Measurements from ENCODE around the gene POU6F1. TPM values are rescaled to one million over a fixed set of nuclear protein-coding genes. Genes with fewer than 3 reads are reported as not detected.

The POU6F1 gene
- total RNA-seq, 3 donors from 2014 or later (not counting 1 experiment from before 2014, with no cell fraction given): 5.7 to 6.6 (median 6.0) TPM

DNA sequence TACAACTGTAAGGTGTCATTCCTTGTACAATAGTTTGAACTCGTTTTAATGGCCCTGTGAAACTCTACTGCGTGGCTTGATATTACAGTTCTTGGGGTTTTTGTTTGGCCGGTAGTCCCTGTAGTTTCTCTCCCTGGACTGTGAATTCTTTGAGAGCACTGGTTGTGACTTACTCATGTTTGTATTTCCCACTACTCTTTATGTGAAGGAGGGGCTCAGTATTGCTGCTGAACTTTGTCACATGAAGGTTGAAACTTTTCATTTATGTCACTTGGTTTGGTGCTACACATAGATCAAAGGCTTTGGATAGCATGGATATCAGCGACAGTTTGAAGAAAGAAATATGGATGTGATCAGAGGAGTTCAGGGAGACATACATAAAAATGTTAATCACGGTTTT is 1.5 kb upstream of the POU6F1 start:
- no peak for TF ChIP-seq CTCF (IDR thresholded peaks at IDR 0.05)
- Mint-ChIP-seq H3K27me3 (ENCODE audit: low read depth in 2 of 2) (peaks cover 0 to 3% of the 10 kb centered on the region in 2 donors), H3K4me3 (peak overlapping the region; percentile 91), H3K36me3 (no peaks in the 10 kb centered on the region), H3K4me1 (peaks cover 6 to 7% of the 10 kb centered on the region in 2 donors), H3K9me3 (no peaks in the 10 kb centered on the region), H3K27ac (no peak overlapping the region)
- WGBS (ENCODE audit: insufficient coverage): 85% methylated on average over 5 of the region's 5 CpGs
- H3K9me3 ChIP-seq (ENCODE audit: control insufficient read depth, insufficient read depth, low read length): no peaks in the 10 kb centered on the region
- H3K27ac ChIP-seq (ENCODE audit: low read length): no peak overlapping the region
- no peaks in the 10 kb centered on the region for H3K27me3 ChIP-seq (ENCODE audit: control insufficient read depth, insufficient read depth, low read length)
- no peak overlapping the region for H3K4me3 ChIP-seq (ENCODE audit: low read length)
- no peaks in the 10 kb centered on the region for H3K36me3 ChIP-seq (ENCODE audit: control insufficient read depth, insufficient read depth, low read length)
- peaks cover 15% of the 10 kb centered on the region for H3K4me1 ChIP-seq (ENCODE audit: control insufficient read depth, insufficient read depth, low read length)
- intact Hi-C loops (cut with micrococcal nuclease): no loop called here
- ATAC-seq (no peak), DNase-seq (no peak)

DNA sequence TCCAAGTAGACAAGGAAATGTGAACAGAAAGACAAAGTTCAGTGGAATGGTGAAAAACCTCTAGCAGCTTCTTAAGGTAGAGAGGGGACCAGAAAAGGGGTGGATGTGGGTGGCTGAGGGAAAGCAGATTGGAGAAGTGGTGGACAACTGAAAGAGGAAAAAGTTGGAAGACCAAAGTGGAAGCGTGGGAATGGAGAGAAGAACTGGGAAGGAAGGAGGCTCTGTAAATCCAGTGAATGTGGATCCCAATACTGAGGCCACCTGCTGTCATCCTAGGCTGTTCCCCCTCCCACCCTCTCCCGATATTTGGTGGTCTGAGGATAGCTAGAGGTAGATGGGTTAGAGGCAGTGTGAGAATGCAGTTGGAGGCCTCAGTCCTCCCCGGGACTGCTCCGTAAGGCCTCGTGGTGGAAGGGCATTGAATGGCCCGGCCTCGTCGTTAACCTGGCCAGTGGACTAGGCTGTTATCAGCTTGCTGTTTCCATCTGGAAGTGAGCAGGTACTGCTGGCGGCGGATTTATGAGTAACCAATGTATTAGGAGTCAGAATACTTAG is 822 bp upstream of the POU6F1 start:
- Mint-ChIP-seq H3K4me3 (peak overlapping the region; percentile 91), H3K36me3 (no peaks in the 10 kb centered on the region), H3K27ac (peak overlapping the region; percentile 84 to 89), H3K4me1 (peaks cover 6 to 7% of the 10 kb centered on the region in 2 donors), H3K27me3 (ENCODE audit: low read depth in 2 of 2) (peaks cover 0 to 3% of the 10 kb centered on the region in 2 donors), H3K9me3 (no peaks in the 10 kb centered on the region)
- no peaks in the 10 kb centered on the region for H3K36me3 ChIP-seq (ENCODE audit: control insufficient read depth, insufficient read depth, low read length)
- H3K4me1 ChIP-seq (ENCODE audit: control insufficient read depth, insufficient read depth, low read length): peaks cover 15% of the 10 kb centered on the region
- H3K4me3 ChIP-seq (ENCODE audit: low read length): peak overlapping the region; percentile 92
- no peaks in the 10 kb centered on the region for H3K27me3 ChIP-seq (ENCODE audit: control insufficient read depth, insufficient read depth, low read length)
- WGBS (ENCODE audit: insufficient coverage): 81% methylated on average over 9 of the region's 10 CpGs
- no peaks in the 10 kb centered on the region for H3K9me3 ChIP-seq (ENCODE audit: control insufficient read depth, insufficient read depth, low read length)
- DNase-seq: no peak
- ATAC-seq: no peak
- TF ChIP-seq CTCF (IDR thresholded peaks at IDR 0.05): no peak
- peak overlapping the region; percentile 88 for H3K27ac ChIP-seq (ENCODE audit: low read length)
- intact Hi-C loops (cut with micrococcal nuclease): loop anchor here (1.0 kb wide), 1 partner anchor 45 kb away; the partner anchor contains the start of gene TFCP2

GRCh38 chr12:51217133-51217967 is 512 bp downstream of the POU6F1 start:
- Mint-ChIP-seq H3K4me3 (peak overlapping the region; percentile 91), H3K27ac (peak overlapping the region; percentile 84 to 89), H3K4me1 (peaks cover 6 to 7% of the 10 kb centered on the region in 2 donors), H3K27me3 (ENCODE audit: low read depth in 2 of 2) (peaks cover 0 to under 1% of the 10 kb centered on the region in 2 donors), H3K36me3 (no peaks in the 10 kb centered on the region), H3K9me3 (no peaks in the 10 kb centered on the region)
- Histone ChIP-seq H3K27ac (ENCODE audit: low read length) (peak overlapping the region; percentile 88), H3K4me1 (ENCODE audit: control insufficient read depth, insufficient read depth, low read length) (peaks cover 15% of the 10 kb centered on the region), H3K27me3 (ENCODE audit: control insufficient read depth, insufficient read depth, low read length) (no peaks in the 10 kb centered on the region), H3K4me3 (ENCODE audit: low read length) (peak overlapping the region; percentile 92), H3K36me3 (ENCODE audit: control insufficient read depth, insufficient read depth, low read length) (no peaks in the 10 kb centered on the region), H3K9me3 (ENCODE audit: control insufficient read depth, insufficient read depth, low read length) (no peaks in the 10 kb centered on the region)
- peak; percentile 51 to 59 (median 54) for ATAC-seq
- peak; percentile 50 to 75 for DNase-seq
- WGBS (ENCODE audit: insufficient coverage): 2% methylated on average over 69 of the region's 81 CpGs
- intact Hi-C loops (cut with micrococcal nuclease): no loop called here
- no peak for TF ChIP-seq CTCF (IDR thresholded peaks at IDR 0.05)
